Activated CD4-positive, alpha-beta memory T cell treated with anti-CD3 and anti-CD28 coated beads for 36 hours (primary cell): ENCODE data around the gene MIER2. TPM values are rescaled to one million over a fixed set of nuclear protein-coding genes. Genes with fewer than 3 reads are reported as not detected.
"Not testable (repeated sequence)": the region's sequence is repeated elsewhere in the genome, so short reads cannot be mapped to it uniquely, and the experiment has no call there.

ENCODE experiments used
- CTCF ChIA-PET: fragments of 350-600 bp; sonication (Branson Sonifier 250); formaldehyde crosslinking; loops from one replicate; lab custom pipeline; 2021; ENCODE audit warnings: antibody characterized with exemption, inconsistent platforms; lab: Charles Lee
- POLR2A ChIA-PET: fragments of 350-600 bp; sonication (Branson Sonifier 250); formaldehyde crosslinking; loops from one replicate; lab custom pipeline; 2021; ENCODE audit warnings: antibody characterized with exemption; lab: Charles Lee
- DNase-seq: peaks from one replicate; pipeline ENCODE4 v3.0.0-alpha.2; 2020
- H3K27ac Mint-ChIP-seq: one replicate; pipeline ENCODE4 v1.8.0; 2021; ENCODE audit warnings: mixed read lengths
- H3K27me3 Mint-ChIP-seq: one replicate; pipeline ENCODE4 v1.8.0; 2021; ENCODE audit warnings: mixed read lengths
- H3K36me3 Mint-ChIP-seq: one replicate; pipeline ENCODE4 v1.8.0; 2021; ENCODE audit warnings: mixed read lengths
- H3K4me1 Mint-ChIP-seq: one replicate; pipeline ENCODE4 v1.8.0; 2021; ENCODE audit warnings: low read depth, mixed read lengths
- H3K4me3 Mint-ChIP-seq: one replicate; pipeline ENCODE4 v1.8.0; 2021; ENCODE audit warnings: mild to moderate bottlenecking, mixed read lengths
- H3K9me3 Mint-ChIP-seq: one replicate; pipeline ENCODE4 v1.8.0; 2021; ENCODE audit warnings: mixed read lengths
- intact Hi-C: fragments of 100-400 bp; cut with micrococcal nuclease; formaldehyde crosslinking; loops from one replicate; pipeline ENCODE4 v1.15.1; 2023
- total RNA-seq, 2 experiments: library from RNA; stranded (reverse); gene quantifications; one replicate each; pipeline ENCODE4 v1.2.3, GENCODE V29; 2021

MIER2 gene
- total RNA-seq, 2 experiments from 2014 or later = 22.1 to 23.1 TPM

GRCh38 chr19:367963-368629, 23.5 kb upstream of the MIER2 start:
- intact Hi-C loops = no loop called here
- Mint-ChIP-seq H3K4me1 (no peaks in the 10 kb centered on the region), H3K4me3 (no peak overlapping the region)

GRCh38 chr19:367561-367960, 23.0 kb upstream of the MIER2 start:
- no peaks in the 10 kb centered on the region for H3K36me3 Mint-ChIP-seq
- ChIA-PET POLR2A (no interaction called here), CTCF (no interaction called here)
- intact Hi-C loops = no loop called here
- H3K27ac Mint-ChIP-seq = no peak overlapping the region
- peaks cover 19% of the 10 kb centered on the region for H3K27me3 Mint-ChIP-seq
- H3K9me3 Mint-ChIP-seq = no peaks in the 10 kb centered on the region
- no peak overlapping the region for H3K4me3 Mint-ChIP-seq
- no peaks in the 10 kb centered on the region for H3K4me1 Mint-ChIP-seq
- DNase-seq = no peak

More at GRCh38 chr19:367963-368629, 23.5 kb upstream of the MIER2 start:
- DNase-seq = no peak
- Mint-ChIP-seq H3K27ac (no peak overlapping the region), H3K27me3 (peaks cover 22% of the 10 kb centered on the region), H3K36me3 (no peaks in the 10 kb centered on the region), H3K9me3 (no peaks in the 10 kb centered on the region)
- CTCF ChIA-PET = no interaction called here
- POLR2A ChIA-PET = no interaction called here

GRCh38 chr19:366951-367350, 22.4 kb upstream of the MIER2 start:
- H3K36me3 Mint-ChIP-seq = no peaks in the 10 kb centered on the region
- no peaks in the 10 kb centered on the region for H3K4me1 Mint-ChIP-seq
- DNase-seq = no peak
- POLR2A ChIA-PET = no interaction called here
- CTCF ChIA-PET = no interaction called here
- no peak overlapping the region for H3K27ac Mint-ChIP-seq
- peaks cover 17% of the 10 kb centered on the region for H3K27me3 Mint-ChIP-seq
- H3K4me3 Mint-ChIP-seq = no peak overlapping the region
- intact Hi-C loops = no loop called here
- no peaks in the 10 kb centered on the region for H3K9me3 Mint-ChIP-seq

GRCh38 chr19:366205-366783, 21.7 kb upstream of the MIER2 start:
- no peak overlapping the region for H3K4me3 Mint-ChIP-seq
- H3K9me3 Mint-ChIP-seq = no peaks in the 10 kb centered on the region
- no peak for DNase-seq
- CTCF ChIA-PET = no interaction called here
- no peaks in the 10 kb centered on the region for H3K36me3 Mint-ChIP-seq
- intact Hi-C loops = no loop called here
- H3K27me3 Mint-ChIP-seq = peaks cover 12% of the 10 kb centered on the region
- no peak overlapping the region for H3K27ac Mint-ChIP-seq
- POLR2A ChIA-PET = no interaction called here
- no peaks in the 10 kb centered on the region for H3K4me1 Mint-ChIP-seq

- peaks cover 12% of the 10 kb centered on the region for H3K27me3 Mint-ChIP-seq
- H3K36me3 Mint-ChIP-seq = no peaks in the 10 kb centered on the region
- H3K27ac Mint-ChIP-seq = no peak overlapping the region
- H3K9me3 Mint-ChIP-seq = no peaks in the 10 kb centered on the region
- H3K4me1 Mint-ChIP-seq = no peaks in the 10 kb centered on the region
- no peak for DNase-seq
- H3K4me3 Mint-ChIP-seq = no peak overlapping the region
- intact Hi-C loops = no loop called here
- POLR2A ChIA-PET = no interaction called here
- CTCF ChIA-PET = no interaction called here
Observed at GRCh38 chr19:364496-365287, 20.1 kb upstream of the MIER2 start.

- CTCF ChIA-PET = interaction anchor here (1.1 kb wide), 1 partner anchor 9 kb away, joined by 3 read pairs; no protein-coding TSS in a partner anchor
- POLR2A ChIA-PET = no interaction called here
Observed at GRCh38 chr19:362683-363082, 18.1 kb upstream of the MIER2 start.

GRCh38 chr19:362154-362553, 17.6 kb upstream of the MIER2 start:
- Mint-ChIP-seq H3K4me1 (no peaks in the 10 kb centered on the region), H3K36me3 (no peaks in the 10 kb centered on the region)

More at GRCh38 chr19:362683-363082, 18.1 kb upstream of the MIER2 start:
- no peaks in the 10 kb centered on the region for H3K9me3 Mint-ChIP-seq
- intact Hi-C loops = no loop called here
- peaks cover 9% of the 10 kb centered on the region for H3K27me3 Mint-ChIP-seq
- no peak overlapping the region for H3K27ac Mint-ChIP-seq
- H3K36me3 Mint-ChIP-seq = no peaks in the 10 kb centered on the region
- no peak overlapping the region for H3K4me3 Mint-ChIP-seq
- no peak for DNase-seq
- H3K4me1 Mint-ChIP-seq = no peaks in the 10 kb centered on the region

GRCh38 chr19:359653-359925, 15.0 kb upstream of the MIER2 start:
- no peak for DNase-seq
- peaks cover 5% of the 10 kb centered on the region for H3K9me3 Mint-ChIP-seq
- no peak overlapping the region for H3K27ac Mint-ChIP-seq
- no peak overlapping the region for H3K4me3 Mint-ChIP-seq
- ChIA-PET POLR2A (no interaction called here), CTCF (no interaction called here)
- no peaks in the 10 kb centered on the region for H3K4me1 Mint-ChIP-seq
- intact Hi-C loops = no loop called here
- no peaks in the 10 kb centered on the region for H3K27me3 Mint-ChIP-seq
- no peaks in the 10 kb centered on the region for H3K36me3 Mint-ChIP-seq

More at GRCh38 chr19:362154-362553, 17.6 kb upstream of the MIER2 start:
- ChIA-PET CTCF (interaction anchor here (1.1 kb wide), 1 partner anchor 9 kb away, joined by 3 read pairs; no protein-coding TSS in a partner anchor), POLR2A (no interaction called here)
- Mint-ChIP-seq H3K27me3 (peaks cover 6% of the 10 kb centered on the region), H3K4me3 (no peak overlapping the region), H3K9me3 (no peaks in the 10 kb centered on the region), H3K27ac (no peak overlapping the region)
- intact Hi-C loops = no loop called here
- DNase-seq = no peak

GRCh38 chr19:355536-355935, 10.9 kb upstream of the MIER2 start:
- DNase-seq, H3K4me1 Mint-ChIP-seq, intact Hi-C loops, H3K27me3 Mint-ChIP-seq, H3K4me3 Mint-ChIP-seq, H3K27ac Mint-ChIP-seq, CTCF ChIA-PET, POLR2A ChIA-PET, H3K36me3 Mint-ChIP-seq: not testable (repeated sequence)
- peaks cover 17% of the 10 kb centered on the region for H3K9me3 Mint-ChIP-seq

- intact Hi-C loops = no loop called here
- ChIA-PET CTCF (no interaction called here), POLR2A (no interaction called here)
- no peaks in the 10 kb centered on the region for H3K36me3 Mint-ChIP-seq
- no peaks in the 10 kb centered on the region for H3K4me1 Mint-ChIP-seq
- peaks cover 17% of the 10 kb centered on the region for H3K9me3 Mint-ChIP-seq
- no peak overlapping the region for H3K4me3 Mint-ChIP-seq
- no peak for DNase-seq
- H3K27ac Mint-ChIP-seq = no peak overlapping the region
- no peaks in the 10 kb centered on the region for H3K27me3 Mint-ChIP-seq
Observed at GRCh38 chr19:355134-355533, 10.5 kb upstream of the MIER2 start.

GRCh38 chr19:351976-352625, 7.5 kb upstream of the MIER2 start:
- no peak for DNase-seq
- Mint-ChIP-seq H3K4me1 (no peaks in the 10 kb centered on the region), H3K27ac (no peak overlapping the region), H3K4me3 (no peak overlapping the region), H3K36me3 (no peaks in the 10 kb centered on the region), H3K27me3 (no peaks in the 10 kb centered on the region), H3K9me3 (peaks cover 17% of the 10 kb centered on the region)
- CTCF ChIA-PET = no interaction called here
- intact Hi-C loops = no loop called here
- POLR2A ChIA-PET = no interaction called here
